ENCODE measurements around the gene CCL2. TPM values are rescaled to one million over a fixed set of nuclear protein-coding genes. Genes with fewer than 3 reads are reported as not detected.

Gene CCL2
- total RNA-seq, 1 donor from 2014 or later = 7.0 TPM

- H3K27ac Mint-ChIP-seq = no peak overlapping the region
- peaks cover 4% of the 10 kb centered on the region for H3K9me3 Mint-ChIP-seq
- Histone ChIP-seq H3F3A (ENCODE audit: low read depth) (no peaks in the 10 kb centered on the region), H3K4me1 (no peaks in the 10 kb centered on the region), H3K4me3 (no peak overlapping the region), H3K27me3 (no peaks in the 10 kb centered on the region), H3K79me2 (ENCODE audit: low read depth) (no peaks in the 10 kb centered on the region), H3K36me3 (no peaks in the 10 kb centered on the region), H4K20me1 (ENCODE audit: low read depth) (no peaks in the 10 kb centered on the region), H3K9ac (no peak overlapping the region), H3K4me2 (no peak overlapping the region), H2AFZ (replicated peaks) (no peak overlapping the region), H3K27ac (no peak overlapping the region), H3K9me3 (ENCODE audit: low read depth) (no peaks in the 10 kb centered on the region)
- TF ChIP-seq EZH2 (IDR thresholded peaks at IDR 0.05) = no peak
- TF ChIP-seq, protein P1, sequence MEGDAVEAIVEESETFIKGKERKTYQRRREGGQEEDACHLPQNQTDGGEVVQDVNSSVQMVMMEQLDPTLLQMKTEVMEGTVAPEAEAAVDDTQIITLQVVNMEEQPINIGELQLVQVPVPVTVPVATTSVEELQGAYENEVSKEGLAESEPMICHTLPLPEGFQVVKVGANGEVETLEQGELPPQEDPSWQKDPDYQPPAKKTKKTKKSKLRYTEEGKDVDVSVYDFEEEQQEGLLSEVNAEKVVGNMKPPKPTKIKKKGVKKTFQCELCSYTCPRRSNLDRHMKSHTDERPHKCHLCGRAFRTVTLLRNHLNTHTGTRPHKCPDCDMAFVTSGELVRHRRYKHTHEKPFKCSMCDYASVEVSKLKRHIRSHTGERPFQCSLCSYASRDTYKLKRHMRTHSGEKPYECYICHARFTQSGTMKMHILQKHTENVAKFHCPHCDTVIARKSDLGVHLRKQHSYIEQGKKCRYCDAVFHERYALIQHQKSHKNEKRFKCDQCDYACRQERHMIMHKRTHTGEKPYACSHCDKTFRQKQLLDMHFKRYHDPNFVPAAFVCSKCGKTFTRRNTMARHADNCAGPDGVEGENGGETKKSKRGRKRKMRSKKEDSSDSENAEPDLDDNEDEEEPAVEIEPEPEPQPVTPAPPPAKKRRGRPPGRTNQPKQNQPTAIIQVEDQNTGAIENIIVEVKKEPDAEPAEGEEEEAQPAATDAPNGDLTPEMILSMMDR (IDR thresholded peaks at IDR 0.05) = no peak
- no peak for TF ChIP-seq EZH2phosphoT487 (IDR thresholded peaks at IDR 0.05)
- H3K4me1 Mint-ChIP-seq = peaks cover 7% of the 10 kb centered on the region
- peaks cover 6% of the 10 kb centered on the region for H3K27me3 Mint-ChIP-seq (ENCODE audit: insufficient read depth, low read depth)
- H3K4me3 Mint-ChIP-seq = no peak overlapping the region
- no peak for DNase-seq (ENCODE audit: low spot score)
- H3K36me3 Mint-ChIP-seq = no peaks in the 10 kb centered on the region
Observed at GRCh38 chr17:34220045-34220751, 34.9 kb upstream of the CCL2 start.

DNA sequence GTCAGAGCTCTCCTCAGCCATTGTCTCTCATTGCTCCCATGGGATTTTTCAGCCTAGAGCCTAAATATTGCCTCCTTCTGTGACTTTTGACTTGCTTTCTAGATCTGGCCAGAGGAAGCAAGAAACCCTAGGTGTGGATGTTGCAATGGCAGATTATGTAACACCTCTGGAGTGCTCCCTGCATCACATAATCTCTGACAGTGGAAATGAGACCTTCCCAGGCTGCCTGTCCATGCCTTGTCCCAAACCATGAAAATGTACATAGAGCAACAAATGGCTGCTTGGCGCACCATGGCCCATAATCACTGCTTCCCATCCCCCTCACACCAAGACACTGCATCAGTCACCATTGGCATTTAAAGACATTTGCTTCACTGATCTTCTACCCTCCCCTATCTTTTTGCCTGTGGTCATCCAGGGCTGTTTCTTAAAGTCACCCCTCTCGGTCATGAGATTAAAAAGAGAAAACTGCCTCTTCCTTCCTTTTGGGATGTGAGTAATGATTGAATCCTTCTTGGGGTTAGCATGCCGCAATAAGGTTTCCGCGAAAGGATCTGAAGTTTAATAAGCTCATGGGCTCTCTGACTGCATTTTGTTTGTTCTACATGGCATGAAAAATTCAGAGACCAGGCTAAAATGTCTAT, 34.2 kb upstream of the CCL2 start:
- TF ChIP-seq EZH2 (IDR thresholded peaks at IDR 0.05) = no peak
- TF ChIP-seq EZH2phosphoT487 (IDR thresholded peaks at IDR 0.05) = no peak
- TF ChIP-seq, protein P1 (IDR thresholded peaks at IDR 0.05) = no peak
- Mint-ChIP-seq H3K27ac (peak overlapping the region; percentile 42), H3K27me3 (ENCODE audit: insufficient read depth, low read depth) (peaks cover 6% of the 10 kb centered on the region), H3K9me3 (peaks cover 4% of the 10 kb centered on the region), H3K4me3 (no peak overlapping the region), H3K36me3 (no peaks in the 10 kb centered on the region), H3K4me1 (peaks cover 7% of the 10 kb centered on the region)
- Histone ChIP-seq H3K27ac (no peak overlapping the region), H3K9me3 (ENCODE audit: low read depth) (no peaks in the 10 kb centered on the region), H3K4me1 (no peaks in the 10 kb centered on the region), H4K20me1 (ENCODE audit: low read depth) (no peaks in the 10 kb centered on the region), H3K79me2 (ENCODE audit: low read depth) (no peaks in the 10 kb centered on the region), H3K36me3 (no peaks in the 10 kb centered on the region), H3K9ac (no peak overlapping the region), H2AFZ (replicated peaks) (no peak overlapping the region), H3K4me2 (no peak overlapping the region), H3K4me3 (no peak overlapping the region), H3F3A (ENCODE audit: low read depth) (no peaks in the 10 kb centered on the region), H3K27me3 (no peaks in the 10 kb centered on the region)
- no peak for DNase-seq (ENCODE audit: low spot score)

GRCh38 chr17:34221411-34221810, 33.7 kb upstream of the CCL2 start:
- Histone ChIP-seq H3K27me3 (no peaks in the 10 kb centered on the region), H3F3A (ENCODE audit: low read depth) (no peaks in the 10 kb centered on the region), H3K4me3 (no peak overlapping the region), H3K79me2 (ENCODE audit: low read depth) (no peaks in the 10 kb centered on the region), H3K9me3 (ENCODE audit: low read depth) (no peaks in the 10 kb centered on the region), H4K20me1 (ENCODE audit: low read depth) (no peaks in the 10 kb centered on the region), H3K4me1 (no peaks in the 10 kb centered on the region), H3K9ac (no peak overlapping the region), H3K4me2 (no peak overlapping the region), H2AFZ (replicated peaks) (no peak overlapping the region), H3K36me3 (no peaks in the 10 kb centered on the region), H3K27ac (no peak overlapping the region)
- H3K36me3 Mint-ChIP-seq = no peaks in the 10 kb centered on the region
- DNase-seq (ENCODE audit: low spot score) = no peak
- H3K27me3 Mint-ChIP-seq (ENCODE audit: insufficient read depth, low read depth) = peaks cover 6% of the 10 kb centered on the region
- no peak for TF ChIP-seq EZH2phosphoT487 (IDR thresholded peaks at IDR 0.05)
- TF ChIP-seq EZH2 (IDR thresholded peaks at IDR 0.05) = no peak
- TF ChIP-seq, protein P1 (IDR thresholded peaks at IDR 0.05) = no peak
- H3K4me3 Mint-ChIP-seq = no peak overlapping the region
- no peaks in the 10 kb centered on the region for H3K9me3 Mint-ChIP-seq
- peaks cover 7% of the 10 kb centered on the region for H3K4me1 Mint-ChIP-seq
- H3K27ac Mint-ChIP-seq = no peak overlapping the region

Data from neural progenitor cell (in vitro differentiated cells).